HL-60 (cell line): ENCODE measurements around the gene CACNG6.

Experiments used
- DNase-seq, 2 experiments: peaks; one replicate each; pipeline ENCODE4 v3.0.0-alpha.2; 2010 to 2020; ENCODE audit warnings: low read depth in 1 of 2, low spot score in 1 of 2
- H3K27ac ChIP-seq: fragments of 250-450 bp; sonication (Bioruptor Pico); replicated peaks from 2 replicates; pipeline ENCODE4 v1.5.1; 2020; ENCODE audit warnings: mild to moderate bottlenecking, moderate library complexity
- H3K27me3 ChIP-seq: fragments of 250-450 bp; sonication (Bioruptor Pico); 2 replicates; pipeline ENCODE4 v1.5.1; 2021; ENCODE audit warnings: mild to moderate bottlenecking, moderate library complexity; ENCODE audit not compliant: insufficient read depth, poor library complexity, severe bottlenecking
- H3K4me3 ChIP-seq: replicated peaks from 2 replicates; pipeline ENCODE4 v1.5.1; 2011; ENCODE audit warnings: mild to moderate bottlenecking, control low read depth, low read length; ENCODE audit not compliant: insufficient read depth
- GABPA ChIP-seq: IDR thresholded peaks from 2 replicates; pipeline ENCODE4 v1.6.1; 2012; ENCODE audit warnings: low read depth
- POLR2AphosphoS5 ChIP-seq: IDR thresholded peaks from 2 replicates; pipeline ENCODE4 v1.6.1; 2012; ENCODE audit warnings: low read depth
- SPI1 ChIP-seq: IDR thresholded peaks from 2 replicates; pipeline ENCODE4 v1.6.1; 2012; ENCODE audit warnings: low read depth, mild to moderate bottlenecking, borderline replicate concordance
- TF ChIP-seq, protein P1 (sequence below): IDR thresholded peaks from one replicate; pipeline ENCODE4 v1.5.1; 2011; ENCODE audit warnings: low read length, control low read depth, inconsistent platforms; ENCODE audit not compliant: insufficient read depth
- TF ChIP-seq, protein P2 (sequence below): IDR thresholded peaks from 2 replicates; pipeline ENCODE4 v1.6.1; 2012; ENCODE audit warnings: low read depth; ENCODE audit not compliant: insufficient replicate concordance

The CACNG6 gene

DNA sequence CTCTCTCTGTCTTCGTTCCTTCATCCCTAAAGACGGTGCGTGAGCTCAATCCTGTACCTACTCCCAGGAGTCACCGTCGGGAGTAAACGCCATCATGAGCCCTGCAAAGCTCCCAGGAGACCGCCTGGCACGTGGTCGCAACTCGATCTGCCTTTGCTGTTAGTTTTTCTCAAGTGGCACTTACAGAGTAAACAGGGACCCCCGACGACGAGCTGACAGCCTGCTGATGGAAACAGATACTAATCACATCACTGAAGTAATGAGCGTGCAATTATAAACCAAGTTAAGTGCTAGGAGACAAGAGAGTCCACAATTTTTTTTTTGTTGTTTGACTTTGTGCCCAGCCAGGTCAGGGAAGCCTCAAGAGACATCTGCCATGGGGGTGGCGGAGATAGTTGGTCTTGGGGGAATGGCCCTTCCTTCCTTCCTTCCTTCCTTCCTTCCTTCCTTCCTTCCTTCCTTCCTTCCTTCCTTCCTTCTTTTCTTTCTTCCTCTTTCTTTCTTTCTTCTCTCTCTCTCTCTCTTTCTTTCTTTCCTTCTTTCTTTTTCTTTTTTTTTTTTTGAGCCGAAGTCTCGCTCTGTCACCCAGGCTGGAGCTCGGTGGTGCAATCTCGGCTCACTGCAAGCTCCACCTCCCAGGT is 23.6 kb downstream of the CACNG6 start:
- TF ChIP-seq, protein P1, sequence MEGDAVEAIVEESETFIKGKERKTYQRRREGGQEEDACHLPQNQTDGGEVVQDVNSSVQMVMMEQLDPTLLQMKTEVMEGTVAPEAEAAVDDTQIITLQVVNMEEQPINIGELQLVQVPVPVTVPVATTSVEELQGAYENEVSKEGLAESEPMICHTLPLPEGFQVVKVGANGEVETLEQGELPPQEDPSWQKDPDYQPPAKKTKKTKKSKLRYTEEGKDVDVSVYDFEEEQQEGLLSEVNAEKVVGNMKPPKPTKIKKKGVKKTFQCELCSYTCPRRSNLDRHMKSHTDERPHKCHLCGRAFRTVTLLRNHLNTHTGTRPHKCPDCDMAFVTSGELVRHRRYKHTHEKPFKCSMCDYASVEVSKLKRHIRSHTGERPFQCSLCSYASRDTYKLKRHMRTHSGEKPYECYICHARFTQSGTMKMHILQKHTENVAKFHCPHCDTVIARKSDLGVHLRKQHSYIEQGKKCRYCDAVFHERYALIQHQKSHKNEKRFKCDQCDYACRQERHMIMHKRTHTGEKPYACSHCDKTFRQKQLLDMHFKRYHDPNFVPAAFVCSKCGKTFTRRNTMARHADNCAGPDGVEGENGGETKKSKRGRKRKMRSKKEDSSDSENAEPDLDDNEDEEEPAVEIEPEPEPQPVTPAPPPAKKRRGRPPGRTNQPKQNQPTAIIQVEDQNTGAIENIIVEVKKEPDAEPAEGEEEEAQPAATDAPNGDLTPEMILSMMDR = no peak
- TF ChIP-seq, protein P2, sequence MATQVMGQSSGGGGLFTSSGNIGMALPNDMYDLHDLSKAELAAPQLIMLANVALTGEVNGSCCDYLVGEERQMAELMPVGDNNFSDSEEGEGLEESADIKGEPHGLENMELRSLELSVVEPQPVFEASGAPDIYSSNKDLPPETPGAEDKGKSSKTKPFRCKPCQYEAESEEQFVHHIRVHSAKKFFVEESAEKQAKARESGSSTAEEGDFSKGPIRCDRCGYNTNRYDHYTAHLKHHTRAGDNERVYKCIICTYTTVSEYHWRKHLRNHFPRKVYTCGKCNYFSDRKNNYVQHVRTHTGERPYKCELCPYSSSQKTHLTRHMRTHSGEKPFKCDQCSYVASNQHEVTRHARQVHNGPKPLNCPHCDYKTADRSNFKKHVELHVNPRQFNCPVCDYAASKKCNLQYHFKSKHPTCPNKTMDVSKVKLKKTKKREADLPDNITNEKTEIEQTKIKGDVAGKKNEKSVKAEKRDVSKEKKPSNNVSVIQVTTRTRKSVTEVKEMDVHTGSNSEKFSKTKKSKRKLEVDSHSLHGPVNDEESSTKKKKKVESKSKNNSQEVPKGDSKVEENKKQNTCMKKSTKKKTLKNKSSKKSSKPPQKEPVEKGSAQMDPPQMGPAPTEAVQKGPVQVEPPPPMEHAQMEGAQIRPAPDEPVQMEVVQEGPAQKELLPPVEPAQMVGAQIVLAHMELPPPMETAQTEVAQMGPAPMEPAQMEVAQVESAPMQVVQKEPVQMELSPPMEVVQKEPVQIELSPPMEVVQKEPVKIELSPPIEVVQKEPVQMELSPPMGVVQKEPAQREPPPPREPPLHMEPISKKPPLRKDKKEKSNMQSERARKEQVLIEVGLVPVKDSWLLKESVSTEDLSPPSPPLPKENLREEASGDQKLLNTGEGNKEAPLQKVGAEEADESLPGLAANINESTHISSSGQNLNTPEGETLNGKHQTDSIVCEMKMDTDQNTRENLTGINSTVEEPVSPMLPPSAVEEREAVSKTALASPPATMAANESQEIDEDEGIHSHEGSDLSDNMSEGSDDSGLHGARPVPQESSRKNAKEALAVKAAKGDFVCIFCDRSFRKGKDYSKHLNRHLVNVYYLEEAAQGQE = no peak
- no peak for TF ChIP-seq SPI1
- no peak for DNase-seq
- Histone ChIP-seq H3K27ac (no peak overlapping the region), H3K27me3 (no peaks in the 10 kb centered on the region), H3K4me3 (no peak overlapping the region)

GRCh38 chr19:54017261-54017660 is 25.8 kb downstream of the CACNG6 start:
- H3K27ac ChIP-seq = no peak overlapping the region
- TF ChIP-seq, protein P2 = no peak
- no peak for TF ChIP-seq GABPA
- no peak for TF ChIP-seq SPI1
- TF ChIP-seq, protein P1 = no peak
- no peak for TF ChIP-seq POLR2AphosphoS5
- no peak for DNase-seq
- H3K4me3 ChIP-seq = no peak overlapping the region
- H3K27me3 ChIP-seq = no peaks in the 10 kb centered on the region

DNA sequence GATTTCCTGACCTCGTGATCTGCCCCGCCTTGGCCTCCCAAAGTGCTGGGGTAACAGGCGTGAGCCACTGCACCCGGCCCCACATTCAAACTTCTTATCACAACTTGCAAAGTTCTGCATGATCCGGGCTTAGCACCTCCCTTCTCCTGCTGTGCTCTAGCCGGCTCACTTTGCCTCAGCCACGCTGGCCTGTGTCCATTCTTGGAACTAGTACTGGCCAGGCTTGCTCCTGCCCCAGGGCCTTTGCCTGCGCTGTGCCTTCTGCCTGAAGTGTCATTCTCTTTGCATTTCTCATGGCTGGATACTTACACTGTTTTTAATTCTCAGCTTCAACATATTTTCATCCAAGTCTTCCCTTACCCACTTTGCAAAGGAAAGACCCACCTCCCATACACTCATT is 29.9 kb downstream of the CACNG6 start:
- no peak for DNase-seq
- no peaks in the 10 kb centered on the region for H3K27me3 ChIP-seq
- H3K4me3 ChIP-seq = no peak overlapping the region
- no peak overlapping the region for H3K27ac ChIP-seq
- TF ChIP-seq SPI1 = no peak
- TF ChIP-seq GABPA = no peak
- TF ChIP-seq, protein P2 = no peak
- TF ChIP-seq POLR2AphosphoS5 = no peak
- TF ChIP-seq, protein P1 = no peak
